Colonic mucosa (tissue), 4 donors: ENCODE measurements around the gene ZMIZ1. TPM values are rescaled to one million over a fixed set of nuclear protein-coding genes. Genes with fewer than 3 reads are reported as not detected.

Experiments used
- DNase-seq: peaks from one replicate; pipeline ENCODE4 v3.0.0-alpha.2; 2020
- H3K27ac ChIP-seq: fragments of 200-600 bp; one replicate; pipeline ENCODE4 v1.8.0; 2021
- H3K27me3 ChIP-seq: fragments of 200-600 bp; one replicate; pipeline ENCODE4 v1.8.0; 2021
- H3K36me3 ChIP-seq: fragments of 200-600 bp; one replicate; pipeline ENCODE4 v1.8.0; 2021
- H3K4me1 ChIP-seq: fragments of 200-600 bp; one replicate; pipeline ENCODE4 v1.8.0; 2021; ENCODE audit warnings: mild to moderate bottlenecking
- H3K4me3 ChIP-seq: fragments of 200-600 bp; one replicate; pipeline ENCODE4 v1.8.0; 2021
- H3K9ac ChIP-seq, 2 donors: one replicate each; pipeline ENCODE4 v1.7.0; 2013; ENCODE audit warnings: control low read depth in 2 of 2, low read depth in 2 of 2, low read length in 2 of 2
- H3K9me3 ChIP-seq: fragments of 200-600 bp; one replicate; pipeline ENCODE4 v1.8.0; 2021
- CTCF ChIP-seq: fragments of 200-600 bp; IDR thresholded peaks from one replicate; pipeline ENCODE4 v1.8.0; 2022; ENCODE audit warnings: antibody characterized with exemption, mild to moderate bottlenecking
- intact Hi-C: fragments of 100-400 bp; cut with DNase I; formaldehyde crosslinking; loops from one replicate; pipeline ENCODE4 v1.14.1; 2022
- total RNA-seq, 2 donors: library from RNA; stranded (reverse); fragmentation: NEBNext Ultra II Directional in 1 of 2; extraction: Animal tissue kit (Norgen Biotek cat#: 25700) in 1 of 2; gene quantifications; one replicate each; pipeline ENCODE4 v1.2.1, GENCODE V29; 2021
- donor health status: healthy.
- donor health status: DM: no; HTN: no; CAD: no.
- donor health status: DM: no; HTN: no; CAD: no.

ZMIZ1 gene
- total RNA-seq, 2 donors from 2014 or later: 51.0 to 54.0 TPM

- no peak for TF ChIP-seq CTCF
- intact Hi-C loops: no loop called here
- Histone ChIP-seq H3K36me3 (no peaks in the 10 kb centered on the region), H3K4me3 (no peak overlapping the region), H3K4me1 (no peaks in the 10 kb centered on the region), H3K27ac (no peak overlapping the region), H3K27me3 (no peaks in the 10 kb centered on the region), H3K9me3 (no peaks in the 10 kb centered on the region), H3K9ac (no peak overlapping the region)
- DNase-seq: no peak
These were observed 196.2 kb downstream of the ZMIZ1 start for GRCh38 chr10:79264942-79265341.

- intact Hi-C loops: no loop called here
- no peak for DNase-seq
- Histone ChIP-seq H3K36me3 (no peaks in the 10 kb centered on the region), H3K9ac (peak overlapping the region in 1 of 2 donors; percentile 28), H3K9me3 (no peaks in the 10 kb centered on the region), H3K27ac (peak overlapping the region; percentile 68), H3K4me1 (no peaks in the 10 kb centered on the region), H3K4me3 (no peak overlapping the region), H3K27me3 (no peaks in the 10 kb centered on the region)
- no peak for TF ChIP-seq CTCF
These were observed 197.3 kb downstream of the ZMIZ1 start for GRCh38 chr10:79266084-79266483.

- H3K9ac ChIP-seq: peak overlapping the region in 1 of 2 donors; percentile 28
- intact Hi-C loops: no loop called here
- H3K27me3 ChIP-seq: no peaks in the 10 kb centered on the region
- peak; percentile 45 for DNase-seq
- peak overlapping the region; percentile 68 for H3K27ac ChIP-seq
- H3K4me1 ChIP-seq: no peaks in the 10 kb centered on the region
- no peaks in the 10 kb centered on the region for H3K9me3 ChIP-seq
- no peaks in the 10 kb centered on the region for H3K36me3 ChIP-seq
- no peak for TF ChIP-seq CTCF
- no peak overlapping the region for H3K4me3 ChIP-seq
These were observed 198.0 kb downstream of the ZMIZ1 start for GRCh38 chr10:79266543-79267312.

- H3K9ac ChIP-seq: no peak overlapping the region
- H3K9me3 ChIP-seq: no peaks in the 10 kb centered on the region
- H3K36me3 ChIP-seq: no peaks in the 10 kb centered on the region
- no peak for DNase-seq
- no peaks in the 10 kb centered on the region for H3K4me1 ChIP-seq
- intact Hi-C loops: no loop called here
- no peak overlapping the region for H3K4me3 ChIP-seq
- H3K27ac ChIP-seq: no peak overlapping the region
- no peaks in the 10 kb centered on the region for H3K27me3 ChIP-seq
- TF ChIP-seq CTCF: no peak
These were observed 198.7 kb downstream of the ZMIZ1 start for GRCh38 chr10:79267499-79267898.

- Histone ChIP-seq H3K4me3 (no peak overlapping the region), H3K27me3 (no peaks in the 10 kb centered on the region), H3K27ac (no peak overlapping the region), H3K4me1 (no peaks in the 10 kb centered on the region), H3K36me3 (no peaks in the 10 kb centered on the region), H3K9ac (no peak overlapping the region), H3K9me3 (no peaks in the 10 kb centered on the region)
- DNase-seq: no peak
- intact Hi-C loops: no loop called here
- TF ChIP-seq CTCF: no peak
These were observed 199.4 kb downstream of the ZMIZ1 start for GRCh38 chr10:79268161-79268601.
